Left colon (tissue), 2 donors: ENCODE results near the gene TIMM10B. TPM values are rescaled to one million over a fixed set of nuclear protein-coding genes. Genes with fewer than 3 reads are reported as not detected.

Source experiments
- ATAC-seq: fragments of 200-7000 bp; cut with Tn5 transposase; one replicate; pipeline ENCODE4 v1.9.1; 2020; ENCODE audit warnings: mild to moderate bottlenecking, moderate library complexity
- DNase-seq, 2 donors: peaks; one replicate each; pipeline ENCODE4 v3.0.0-alpha.2; 2020
- intact Hi-C, 2 donors: fragments of 100-400 bp; cut with DNase I in 1 of 2; cut with micrococcal nuclease in 1 of 2; formaldehyde crosslinking; loops; one replicate each; pipeline versions ENCODE4 v1.11.2 to v1.14.0; 2022; cut with DNase I, micrococcal nuclease
- long read RNA-seq: library from polyadenylated mRNA; unstranded; transcript quantifications from one replicate; pipeline ENCODE4 v2.0.0, GENCODE V29; 2021
- total RNA-seq, 2 donors: library from RNA; stranded (reverse); fragmentation: NEBNext Ultra II Directional; extraction: Animal tissue kit (Norgen Biotek cat#: 25700); gene quantifications; one replicate each; pipeline ENCODE4 v1.2.1, GENCODE V29; 2021
- donor health status: DM: no; HTN: no; CAD: no.
- donor health status: DM: yes; HTN: yes; CAD: no.

TIMM10B gene, protein sequence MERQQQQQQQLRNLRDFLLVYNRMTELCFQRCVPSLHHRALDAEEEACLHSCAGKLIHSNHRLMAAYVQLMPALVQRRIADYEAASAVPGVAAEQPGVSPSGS
- total RNA-seq: 10 to 100 TPM; 47.8 to 48.6 TPM
- long read RNA-seq, transcript TIMM10B-202 (2 exons, 593 nt): minor isoform, 6 of 83 reads
- long read RNA-seq, transcript TIMM10B-201 (3 exons, 2,840 nt): major isoform, 76 of 83 reads
- long read RNA-seq, partial matches to known transcripts: 0 of 83 reads
- long read RNA-seq, other reads (novel, unspliced or antisense): 1 of 83 reads

DNA sequence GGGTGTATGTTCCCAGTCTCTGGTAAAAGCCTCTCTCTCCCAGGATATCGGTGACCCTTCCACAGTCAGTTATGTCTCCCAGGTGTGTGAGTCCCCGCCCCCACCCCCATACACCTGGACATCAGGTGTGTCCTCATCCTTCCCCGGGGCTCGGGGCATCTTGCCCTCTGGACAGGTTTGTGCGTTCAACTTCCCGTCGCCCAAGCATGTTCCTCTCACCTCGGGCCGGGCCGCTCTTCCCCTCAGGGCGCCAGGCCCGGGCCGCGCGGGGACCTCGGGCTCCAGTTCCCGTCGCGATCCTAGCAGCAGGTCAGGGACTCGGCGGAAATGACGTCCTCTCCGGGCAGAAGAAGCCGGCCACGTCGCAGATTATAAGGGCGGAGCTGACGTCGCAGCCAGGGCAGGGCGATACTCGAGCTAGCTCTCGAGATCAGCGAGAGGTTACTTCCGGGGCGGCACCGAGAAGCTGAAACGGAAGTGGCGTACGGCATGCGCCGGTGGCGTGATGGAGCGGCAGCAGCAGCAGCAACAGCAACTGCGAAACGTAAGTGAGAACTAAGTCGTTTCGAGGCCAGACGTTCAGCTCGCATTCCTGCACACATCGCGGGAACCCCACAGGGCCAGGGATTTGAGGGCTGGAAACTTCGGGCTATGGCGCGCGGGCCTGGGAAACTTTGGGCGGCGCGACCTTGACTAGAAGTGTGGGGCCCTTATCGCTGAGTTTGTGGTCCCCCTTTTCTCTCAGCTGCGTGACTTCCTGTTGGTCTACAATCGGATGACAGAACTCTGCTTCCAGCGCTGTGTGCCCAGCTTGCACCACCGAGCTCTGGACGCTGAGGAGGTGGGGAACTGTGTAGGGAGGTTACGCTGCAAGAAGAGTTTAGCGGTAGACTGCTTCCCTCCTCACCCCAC, at the start of gene TIMM10B, which contains the start of gene ARFIP2:
TIMM10B (plus strand) TSS at position 490 of the 912 bp plus-strand sequence; CDS start at position 506, 16 bp downstream.
ARFIP2 (minus strand) TSS at position 320 of the 912 bp plus-strand sequence. CDS start 910 bp downstream, outside the sequence.
- peak; percentile 99 for DNase-seq
- intact Hi-C loops: no loop called here
- peak; percentile 95 for ATAC-seq

DNA sequence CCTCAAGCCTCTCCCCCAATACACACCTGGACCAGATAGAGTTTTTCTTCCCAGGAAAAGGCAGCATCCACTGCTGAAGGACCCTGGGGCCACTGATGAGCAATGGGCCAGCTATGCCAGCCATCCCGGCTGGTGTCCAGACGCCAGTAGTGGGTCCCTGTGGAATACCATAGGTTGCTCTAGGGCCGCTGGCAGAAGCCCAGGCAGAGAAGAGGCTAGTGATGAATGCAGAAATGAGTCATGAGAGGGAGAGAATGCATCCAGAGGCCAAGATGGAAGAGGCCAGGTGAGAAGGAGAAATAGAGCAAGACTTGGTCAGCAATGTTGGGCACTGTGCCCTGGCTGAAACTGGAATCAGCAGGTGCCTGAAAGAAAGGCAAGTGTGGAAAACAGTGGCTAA, 49.4 kb upstream of the TIMM10B start:
- intact Hi-C loops: loop anchor here in 1 of 2 donors (10.0 kb wide), 1 partner anchor 73 kb away; no protein-coding TSS in a partner anchor
- ATAC-seq: no peak
- DNase-seq: no peak

DNA sequence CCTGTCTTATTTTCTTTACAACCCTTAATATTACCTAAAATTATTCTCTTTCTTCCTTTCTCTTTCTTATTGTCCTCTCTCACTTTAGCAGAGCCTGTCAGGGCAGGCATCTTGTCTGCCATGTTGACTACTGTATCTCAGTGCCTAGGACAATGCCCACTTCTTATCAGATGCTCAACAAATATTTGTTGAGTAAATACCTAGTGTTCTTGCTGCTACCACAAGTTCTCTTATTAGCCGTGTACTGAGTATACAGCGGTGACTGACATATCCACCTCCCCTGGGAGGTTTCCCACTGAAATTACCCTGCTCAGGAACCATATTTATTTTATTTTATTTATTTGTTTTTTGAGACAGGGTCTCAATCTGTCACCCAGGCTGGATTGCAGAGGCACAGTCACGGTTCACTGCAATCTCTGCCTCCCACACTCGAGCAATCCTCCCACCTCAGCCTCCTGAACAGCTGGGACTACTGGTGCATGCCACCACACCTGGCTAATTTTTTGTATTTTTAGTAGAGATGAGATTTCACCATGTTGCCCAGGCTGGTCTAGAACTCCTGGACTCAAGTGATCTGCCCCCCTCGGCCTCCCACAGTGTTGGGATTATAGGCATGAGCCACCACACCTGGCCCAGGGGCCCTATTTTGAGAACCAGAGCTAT, 47.2 kb upstream of the TIMM10B start:
- intact Hi-C loops: loop anchor here in 1 of 2 donors (10.0 kb wide), 1 partner anchor 71 kb away; no protein-coding TSS in a partner anchor
- ATAC-seq (peak; percentile 73), DNase-seq (no peak)

DNA sequence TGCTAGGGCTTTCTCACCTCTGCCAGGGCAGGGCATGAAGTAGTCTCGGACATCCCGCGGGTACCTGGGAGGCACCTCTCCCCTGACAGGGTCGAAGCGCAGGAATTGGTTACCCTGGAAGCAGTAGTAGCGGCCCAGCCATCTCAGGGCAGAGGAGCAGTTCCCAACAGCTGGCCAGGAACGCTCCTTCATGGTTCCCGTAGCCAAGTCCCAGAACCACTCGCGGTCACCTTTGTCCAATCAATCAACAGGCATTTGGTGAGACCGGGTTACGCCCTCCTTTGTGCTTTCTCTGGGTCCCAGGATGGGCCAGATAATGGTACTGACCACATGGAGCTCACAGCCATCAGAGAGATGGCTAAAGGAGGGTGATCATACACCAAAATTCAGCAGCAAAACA, 43.9 kb upstream of the TIMM10B start:
- ATAC-seq: no peak
- intact Hi-C loops: loop anchor here in 1 of 2 donors (10.0 kb wide), 1 partner anchor 67 kb away; no protein-coding TSS in a partner anchor

DNA sequence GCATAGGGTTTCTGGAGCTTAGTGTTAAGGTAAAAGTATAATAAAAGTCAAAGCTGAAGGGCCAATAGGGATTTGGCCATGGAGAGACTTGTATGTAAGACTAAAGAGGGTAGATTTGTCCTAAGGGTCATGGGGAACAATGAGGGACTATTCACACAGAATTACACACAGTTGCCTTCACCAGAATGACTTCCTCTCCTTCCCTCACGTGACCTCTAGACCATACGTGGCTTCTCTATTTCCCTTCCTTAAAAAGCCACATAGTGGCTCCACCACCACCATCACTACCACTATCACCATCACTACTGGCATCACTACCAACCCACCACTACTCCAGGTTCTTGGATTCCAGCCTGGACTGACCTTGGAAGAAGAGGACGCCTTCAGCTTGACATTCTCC, 43.3 kb upstream of the TIMM10B start:
- intact Hi-C loops: loop anchor here in 1 of 2 donors (10.0 kb wide), 1 partner anchor 67 kb away; no protein-coding TSS in a partner anchor
- ATAC-seq: no peak
- DNase-seq: no peak

More for the DNA sequence above, 43.9 kb upstream of the TIMM10B start:
- DNase-seq: no peak

DNA sequence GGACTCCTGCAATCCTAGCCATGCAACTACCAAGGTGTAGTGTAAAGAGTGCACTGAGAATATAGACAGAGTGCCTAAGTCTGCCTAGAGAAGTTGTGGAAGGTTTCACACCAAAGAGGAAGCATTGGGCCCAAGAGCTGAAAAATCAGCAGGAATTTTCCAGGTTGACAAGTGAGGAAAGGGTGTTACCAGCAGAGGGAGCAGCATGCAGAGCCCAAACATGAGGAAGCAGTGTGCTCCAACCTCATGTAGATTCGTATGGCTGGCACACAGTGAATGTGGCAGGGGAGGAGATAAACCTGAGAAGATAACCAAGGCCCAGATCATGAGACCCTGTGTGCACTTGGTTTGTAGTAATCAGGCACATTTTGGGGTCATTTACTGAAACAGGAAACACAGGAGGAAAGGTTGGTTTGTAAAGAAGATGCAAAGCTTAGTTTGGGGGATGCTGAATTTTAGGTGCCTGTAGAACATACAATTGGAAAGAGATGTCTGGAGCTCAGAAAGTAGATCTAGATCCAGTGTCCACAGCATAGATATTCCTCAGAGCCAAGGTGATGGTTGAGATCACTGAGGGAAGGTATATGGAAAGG, 42.2 kb upstream of the TIMM10B start:
- DNase-seq: peak; percentile 47 to 65
- intact Hi-C loops: loop anchor here in 1 of 2 donors (10.0 kb wide), 1 partner anchor 66 kb away; no protein-coding TSS in a partner anchor
- peak; percentile 82 for ATAC-seq

DNA sequence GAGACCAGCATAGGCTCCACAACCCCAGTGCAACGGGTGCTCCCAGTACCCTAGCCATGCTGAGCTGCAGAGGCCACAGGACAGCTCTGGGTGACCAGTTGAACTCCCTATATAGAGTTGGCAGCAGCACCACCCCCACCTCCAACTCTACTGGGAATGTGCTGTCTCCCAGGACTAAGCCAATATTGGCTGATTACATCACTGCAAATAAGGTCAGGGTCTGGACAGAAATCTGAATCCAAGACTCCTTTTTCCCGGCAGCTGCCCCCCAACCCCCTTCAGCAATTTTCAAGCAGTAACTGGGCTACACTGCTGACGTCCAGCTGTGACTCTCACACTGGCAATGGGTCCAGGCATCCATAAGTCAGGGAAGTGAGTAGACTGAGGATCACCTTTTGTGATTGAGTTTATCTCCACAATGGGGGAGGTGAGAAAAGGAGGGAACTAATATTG, 40.4 kb upstream of the TIMM10B start, which contains the start of gene HPX:
HPX (minus strand) TSS at position 82 of the 453 bp plus-strand sequence; CDS start at position 58, 24 bp downstream.
- DNase-seq (no peak), ATAC-seq (no peak)
- intact Hi-C loops: loop anchor here in 1 of 2 donors (10.0 kb wide), 1 partner anchor 56 kb away; no protein-coding TSS in a partner anchor

DNA sequence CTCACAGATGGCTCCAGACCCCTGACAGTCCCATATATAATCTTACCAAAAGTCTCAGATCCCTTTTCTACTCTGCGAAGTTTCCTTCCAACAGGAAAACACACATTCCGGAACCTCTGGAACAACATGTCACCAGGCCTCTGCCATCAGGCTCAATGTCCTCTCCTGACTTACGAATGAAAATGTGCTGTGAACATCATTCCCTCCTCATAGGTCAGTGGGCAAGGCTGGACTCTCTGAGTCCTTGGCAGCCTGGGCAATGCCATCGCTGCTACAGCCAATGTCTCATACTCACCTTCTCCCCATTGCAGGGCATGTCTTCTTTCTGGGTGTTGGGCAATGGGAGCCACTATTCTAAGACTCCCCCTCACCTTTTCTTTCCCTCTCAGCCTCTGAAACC, 38.9 kb upstream of the TIMM10B start:
- DNase-seq: no peak
- ATAC-seq: no peak
- intact Hi-C loops: loop anchor here (2.0 to 10.0 kb wide), 2 partner anchors 58 to 64 kb away; no protein-coding TSS in a partner anchor

DNA sequence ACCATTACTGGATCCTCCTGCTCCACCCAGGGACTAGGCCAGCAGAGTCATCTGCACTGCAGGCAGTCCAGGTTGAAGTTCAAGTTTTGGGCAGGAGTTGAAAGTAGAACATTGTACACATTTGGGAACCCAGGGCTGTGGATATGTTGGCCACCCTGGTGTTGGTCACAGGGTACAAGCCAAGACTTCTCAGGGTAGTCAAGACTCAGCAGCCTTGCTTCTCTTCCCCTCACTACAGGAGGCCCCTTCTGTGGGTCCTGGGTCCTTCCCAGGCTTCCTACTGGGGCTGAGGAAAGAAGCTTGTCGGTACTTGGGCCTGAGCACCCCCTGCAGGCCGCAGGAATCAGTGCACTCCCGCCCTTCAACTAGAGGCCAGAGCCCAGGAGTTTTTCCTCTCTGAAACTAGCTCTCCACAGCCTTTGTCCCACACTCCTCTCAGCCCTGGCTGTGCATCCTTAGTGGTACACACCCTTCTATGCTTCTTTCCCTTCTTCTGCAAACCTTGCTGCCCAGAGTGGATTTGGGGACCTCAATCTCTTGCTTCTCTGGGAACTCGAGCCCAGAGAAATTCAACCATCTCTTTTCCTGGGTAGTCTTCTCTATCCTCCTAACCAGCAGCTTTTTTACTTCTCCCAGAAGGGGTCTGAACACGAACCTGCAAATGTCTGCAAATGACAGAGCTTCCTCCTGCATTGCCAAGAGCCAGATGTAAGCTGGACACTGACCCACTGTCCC, 37.9 kb upstream of the TIMM10B start:
- ATAC-seq (peak; percentile 82), DNase-seq (peak in 1 of 2 donors; percentile 61)
- intact Hi-C loops: loop anchor here (2.0 to 10.0 kb wide), 2 partner anchors 59 to 65 kb away; no protein-coding TSS in a partner anchor

DNA sequence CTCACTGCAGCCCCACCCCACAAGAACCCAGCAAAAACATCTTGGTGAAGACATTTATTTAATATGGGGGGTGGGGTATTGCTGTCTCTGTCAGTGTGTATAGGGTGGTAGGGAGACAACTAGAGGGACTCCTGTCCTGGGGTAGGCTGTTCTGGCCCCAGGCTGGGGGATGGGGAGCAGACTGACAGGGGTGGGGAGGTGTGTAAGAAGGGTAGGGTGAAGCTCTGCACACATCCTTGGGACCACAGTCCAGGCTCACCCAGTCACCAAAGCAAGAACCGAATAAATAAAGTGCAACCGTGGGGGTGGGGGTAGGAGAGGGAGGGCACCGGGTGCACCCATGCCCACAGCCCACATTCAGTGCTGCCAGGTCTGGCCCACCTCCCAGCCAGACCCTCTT, 32.7 kb upstream of the TIMM10B start:
- ATAC-seq: no peak
- DNase-seq: no peak
- intact Hi-C loops: loop anchor here in 1 of 2 donors (10.0 kb wide), 1 partner anchor 64 kb away; no protein-coding TSS in a partner anchor

DNA sequence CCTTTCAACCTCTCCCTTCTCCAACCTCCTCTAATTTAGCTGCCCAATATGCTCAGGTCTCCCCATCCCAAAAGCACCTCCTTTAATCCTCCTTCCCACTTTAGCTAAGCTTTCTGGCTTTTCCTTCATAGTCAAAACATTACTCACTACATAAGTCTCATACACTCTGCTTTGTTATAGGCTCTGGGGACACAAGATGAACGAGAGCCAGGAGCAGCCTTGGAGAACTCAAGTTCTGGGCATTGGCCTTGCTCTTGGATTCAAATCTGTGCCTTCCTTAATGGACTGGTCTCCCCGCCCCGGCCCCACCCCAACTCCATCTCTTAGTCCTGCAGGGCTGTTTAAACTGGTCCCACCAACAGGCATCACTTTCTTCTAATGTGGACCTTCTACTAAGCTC, 29.1 kb upstream of the TIMM10B start:
- intact Hi-C loops: no loop called here
- DNase-seq (no peak), ATAC-seq (no peak)

DNA sequence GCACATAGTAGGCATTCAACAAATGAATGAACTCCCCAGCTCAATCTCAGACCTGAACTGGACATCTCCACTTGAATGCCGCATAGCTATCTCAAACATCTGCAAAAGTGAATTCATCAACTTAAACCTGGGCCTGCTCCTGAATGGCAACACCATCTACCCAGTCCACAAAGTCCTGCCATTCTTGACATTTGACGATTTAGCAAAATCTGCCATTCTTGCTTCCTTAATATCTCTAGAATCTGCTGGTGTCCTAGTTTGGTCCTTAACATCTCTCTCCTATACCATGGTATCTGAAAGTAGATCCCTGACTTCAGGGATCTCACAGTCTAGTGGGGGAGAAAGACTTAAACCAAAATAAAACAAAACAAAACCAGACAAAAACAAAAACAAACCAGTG, 28.1 kb upstream of the TIMM10B start:
- no peak for ATAC-seq
- intact Hi-C loops: no loop called here

DNA sequence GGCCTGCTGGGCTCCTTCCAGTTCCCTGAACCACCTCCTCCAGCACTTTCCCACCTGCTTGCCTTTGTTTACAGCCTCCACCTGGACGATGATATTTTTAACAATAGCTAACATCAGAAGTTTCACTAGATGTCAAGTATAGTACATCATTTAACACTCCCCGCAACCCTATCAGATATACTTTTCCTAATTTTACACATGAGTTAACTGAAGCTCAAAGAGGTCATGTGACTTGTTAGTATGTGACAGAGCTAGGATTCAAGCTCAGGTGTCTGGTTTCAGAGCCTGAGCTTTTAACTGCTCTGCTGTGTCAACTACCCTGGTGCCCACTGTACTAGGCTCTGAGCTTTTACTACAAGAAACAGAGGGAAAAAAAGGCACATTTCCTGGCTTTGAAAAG, 26.2 kb upstream of the TIMM10B start:
- no peak for ATAC-seq
- intact Hi-C loops: no loop called here
- DNase-seq: no peak

More for the DNA sequence above, 28.1 kb upstream of the TIMM10B start:
- DNase-seq: no peak

DNA sequence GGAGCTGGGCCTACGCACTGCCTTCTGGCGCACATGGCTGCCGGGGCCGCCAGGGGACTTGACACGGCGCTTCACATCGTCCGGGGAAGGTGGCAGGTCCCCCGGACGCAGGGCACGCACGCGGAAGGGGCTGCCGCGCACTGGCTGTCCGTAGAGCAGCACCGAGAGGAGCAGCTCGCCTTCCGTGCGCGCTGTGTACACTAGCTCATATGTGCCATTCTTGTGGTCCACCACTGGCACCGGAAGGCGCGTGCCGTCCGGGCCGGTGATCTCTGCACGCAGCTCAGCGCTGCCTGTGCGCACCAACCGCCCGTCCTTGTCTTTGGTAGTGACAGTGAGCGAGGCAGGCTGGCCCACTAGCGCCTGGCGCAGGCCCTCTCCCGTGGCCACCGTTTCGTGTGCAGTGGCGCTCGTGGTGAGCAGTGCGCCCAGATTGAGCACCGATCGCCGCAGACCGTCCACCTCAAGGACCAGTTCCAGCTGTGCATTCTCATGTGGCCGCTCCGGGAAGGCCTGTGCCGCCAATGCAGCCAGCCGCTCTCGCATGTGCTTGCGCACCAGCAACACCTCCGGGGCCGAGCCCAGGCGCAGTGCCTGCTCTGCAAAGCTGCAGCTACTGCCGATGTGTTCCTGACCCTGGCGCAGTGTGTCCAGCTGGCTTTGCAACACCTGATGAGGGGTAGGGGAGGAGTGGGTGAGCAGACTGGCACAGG, 24.8 kb upstream of the TIMM10B start:
- no peak for DNase-seq
- intact Hi-C loops: no loop called here
- no peak for ATAC-seq

DNA sequence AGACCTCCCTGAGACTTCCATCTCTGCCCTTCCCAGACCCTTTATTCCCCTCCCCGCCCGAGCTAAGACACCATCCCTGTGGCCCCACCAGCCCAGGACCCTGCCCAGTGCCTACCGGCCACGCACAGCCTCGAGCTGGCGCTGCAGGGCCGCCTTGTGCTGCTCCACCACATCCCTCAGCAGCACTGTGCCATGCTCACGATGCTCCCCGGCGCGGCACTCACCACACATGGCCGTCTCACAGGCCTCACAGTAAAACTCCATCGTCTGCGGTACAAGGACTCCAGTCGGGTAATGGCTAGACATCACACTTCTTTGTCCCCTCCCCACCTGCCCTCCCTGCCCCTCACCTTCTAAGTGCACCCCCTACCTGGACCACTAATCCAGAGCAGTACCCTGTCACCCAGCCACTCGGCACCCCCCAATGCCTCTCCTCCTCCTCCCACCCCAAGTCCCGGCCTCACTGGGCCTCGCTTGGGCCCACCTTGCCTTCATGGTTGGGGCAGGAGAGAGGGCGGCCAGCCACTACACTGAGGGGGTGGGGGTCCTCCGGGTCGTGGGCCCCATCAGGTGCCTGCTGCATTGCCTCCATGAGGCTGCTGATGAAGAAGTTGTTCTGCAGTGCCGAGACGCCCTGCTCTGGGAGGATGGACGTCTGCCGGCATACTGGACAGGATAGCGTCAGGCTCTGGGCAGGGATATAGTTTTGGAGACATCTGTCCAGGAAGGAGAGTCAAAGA, 23.6 kb upstream of the TIMM10B start:
- DNase-seq (no peak), ATAC-seq (no peak)
- intact Hi-C loops: no loop called here
